ENCODE data around the gene MKRN1. TPM values are rescaled to one million over a fixed set of nuclear protein-coding genes. Genes with fewer than 3 reads are reported as not detected.
"Not testable (repeated sequence)": the region's sequence is repeated elsewhere in the genome, so short reads cannot be mapped to it uniquely, and the experiment has no call there.

Gene MKRN1
- total RNA-seq, 5 donors from 2014 or later (not counting 1 experiment from before 2014, with no cell fraction given) = 108 to 146 (median 137) TPM

- CTCF ChIA-PET = interaction anchor here (0.6 to 0.7 kb wide), 3 partner anchors 27 to 538 kb away, joined by 3 to 7 read pairs (median 5); no protein-coding TSS in a partner anchor
Observed at GRCh38 chr7:140417456-140418155, 61.7 kb downstream of the MKRN1 start.

GRCh38 chr7:140416560-140416959, 62.7 kb downstream of the MKRN1 start:
- POLR2A ChIA-PET = interaction anchor here in 1 of 2 donors (0.7 kb wide), 1 partner anchor 506 kb away, joined by 7 read pairs; no protein-coding TSS in a partner anchor
- peaks cover 0 to 9% (median 7%) of the 10 kb centered on the region in 3 donors for H3K4me1 Mint-ChIP-seq
- H3K27me3 ChIP-seq (replicated peaks in 1 of 2; ENCODE audit: control insufficient read depth in 2 of 2, extremely low read depth in 1 of 2, insufficient read depth in 2 of 2, low read length in 1 of 2) = no peaks in the 10 kb centered on the region

More at GRCh38 chr7:140417456-140418155, 61.7 kb downstream of the MKRN1 start:
- Mint-ChIP-seq H3K36me3 (peaks cover 24% of the 10 kb centered on the region), H3K9me3 (no peaks in the 10 kb centered on the region), H3K4me3 (no peak overlapping the region), H3K4me1 (peaks cover 0 to 9% (median 7%) of the 10 kb centered on the region in 3 donors), H3K27ac (peak overlapping the region in 1 of 2 donors; percentile 25), H3K27me3 (no peaks in the 10 kb centered on the region)
- Histone ChIP-seq H3K4me1 (ENCODE audit: control insufficient read depth in 1 of 2, extremely low read depth in 1 of 2, insufficient read depth in 2 of 2, low read length in 2 of 2) (peaks cover 0 to 6% of the 10 kb centered on the region in 2 experiments), H3K27ac (ENCODE audit: low read length) (no peak overlapping the region), H3K4me3 (ENCODE audit: control insufficient read depth in 1 of 2, extremely low read depth in 1 of 2, low read length in 1 of 2) (no peak overlapping the region), H3K27me3 (replicated peaks in 1 of 2; ENCODE audit: control insufficient read depth in 2 of 2, extremely low read depth in 1 of 2, insufficient read depth in 2 of 2, low read length in 1 of 2) (no peaks in the 10 kb centered on the region), H3K36me3 (ENCODE audit: control insufficient read depth in 2 of 2, extremely low read depth in 1 of 2, insufficient read depth in 1 of 2, low read length in 1 of 2) (peaks cover 2 to 9% of the 10 kb centered on the region in 2 donors), H3K9me3 (no peaks in the 10 kb centered on the region)
- POLR2A ChIA-PET = interaction anchor here (0.6 to 0.7 kb wide), 4 partner anchors 22 to 1095 kb away, joined by 3 to 7 read pairs (median 4); no protein-coding TSS in a partner anchor
- peak; percentile 45 to 69 (median 58) for ATAC-seq (replicated peaks in 1 of 4)
- WGBS (ENCODE audit: insufficient coverage) = 62% methylated on average over 7 of the region's 8 CpGs
- DNase-seq = peak in 2 of 35 experiments; percentile 2 to 8

GRCh38 chr7:140415816-140416215, 63.5 kb downstream of the MKRN1 start:
- H3K27me3 ChIP-seq (replicated peaks in 1 of 2; ENCODE audit: control insufficient read depth in 2 of 2, extremely low read depth in 1 of 2, insufficient read depth in 2 of 2, low read length in 1 of 2); H3K4me3 Mint-ChIP-seq; ATAC-seq (replicated peaks in 1 of 4); H3K9me3 ChIP-seq; H3K36me3 ChIP-seq (ENCODE audit: control insufficient read depth in 2 of 2, extremely low read depth in 1 of 2, insufficient read depth in 1 of 2, low read length in 1 of 2); H3K4me3 ChIP-seq (ENCODE audit: control insufficient read depth in 1 of 2, extremely low read depth in 1 of 2, low read length in 1 of 2); POLR2A ChIA-PET; H3K27ac Mint-ChIP-seq; H3K27me3 Mint-ChIP-seq; DNase-seq; H3K27ac ChIP-seq (ENCODE audit: low read length); H3K4me1 Mint-ChIP-seq; CTCF ChIA-PET; H3K4me1 ChIP-seq (ENCODE audit: control insufficient read depth in 1 of 2, extremely low read depth in 1 of 2, insufficient read depth in 2 of 2, low read length in 2 of 2); H3K9me3 Mint-ChIP-seq: not testable (repeated sequence)
- 92% methylated on average over 5 of the region's 9 CpGs for WGBS (ENCODE audit: insufficient coverage)
- H3K36me3 Mint-ChIP-seq = peaks cover 37% of the 10 kb centered on the region

More at GRCh38 chr7:140416560-140416959, 62.7 kb downstream of the MKRN1 start:
- no peak overlapping the region for H3K27ac Mint-ChIP-seq
- no peak for DNase-seq
- peaks cover 33% of the 10 kb centered on the region for H3K36me3 Mint-ChIP-seq
- no CpG with 5 or more reads among the region's 8 CpGs for WGBS (ENCODE audit: insufficient coverage)
- Histone ChIP-seq H3K4me3 (ENCODE audit: control insufficient read depth in 1 of 2, extremely low read depth in 1 of 2, low read length in 1 of 2) (no peak overlapping the region), H3K4me1 (ENCODE audit: control insufficient read depth in 1 of 2, extremely low read depth in 1 of 2, insufficient read depth in 2 of 2, low read length in 2 of 2) (peaks cover 0 to 6% of the 10 kb centered on the region in 2 experiments), H3K9me3 (no peaks in the 10 kb centered on the region), H3K27ac (ENCODE audit: low read length) (no peak overlapping the region), H3K36me3 (ENCODE audit: control insufficient read depth in 2 of 2, extremely low read depth in 1 of 2, insufficient read depth in 1 of 2, low read length in 1 of 2) (peaks cover 6 to 9% of the 10 kb centered on the region in 2 donors)
- no peaks in the 10 kb centered on the region for H3K27me3 Mint-ChIP-seq
- no peak overlapping the region for H3K4me3 Mint-ChIP-seq
- CTCF ChIA-PET = interaction anchor here (0.7 kb wide), 2 partner anchors 150 to 1398 kb away, joined by 3 to 4 read pairs; no protein-coding TSS in a partner anchor
- no peak for ATAC-seq (replicated peaks in 1 of 4)
- no peaks in the 10 kb centered on the region for H3K9me3 Mint-ChIP-seq

GRCh38 chr7:140415361-140415760, 63.9 kb downstream of the MKRN1 start:
- ChIA-PET CTCF (no interaction called here), POLR2A (no interaction called here)
- no peak overlapping the region for H3K4me3 ChIP-seq (ENCODE audit: control insufficient read depth in 1 of 2, extremely low read depth in 1 of 2, low read length in 1 of 2)
- Mint-ChIP-seq H3K4me1 (peaks cover 0 to 9% (median 7%) of the 10 kb centered on the region in 3 donors), H3K9me3 (no peaks in the 10 kb centered on the region), H3K4me3 (no peak overlapping the region), H3K36me3 (peaks cover 39% of the 10 kb centered on the region), H3K27me3 (no peaks in the 10 kb centered on the region), H3K27ac (no peak overlapping the region)
- no peaks in the 10 kb centered on the region for H3K27me3 ChIP-seq (replicated peaks in 1 of 2; ENCODE audit: control insufficient read depth in 2 of 2, extremely low read depth in 1 of 2, insufficient read depth in 2 of 2, low read length in 1 of 2)
- peaks cover 8 to 9% of the 10 kb centered on the region in 2 donors for H3K36me3 ChIP-seq (ENCODE audit: control insufficient read depth in 2 of 2, extremely low read depth in 1 of 2, insufficient read depth in 1 of 2, low read length in 1 of 2)
- no peaks in the 10 kb centered on the region for H3K9me3 ChIP-seq
- 100% methylated on average over 2 of the region's 3 CpGs for WGBS (ENCODE audit: insufficient coverage)
- peaks cover 0 to 6% of the 10 kb centered on the region in 2 experiments for H3K4me1 ChIP-seq (ENCODE audit: control insufficient read depth in 1 of 2, extremely low read depth in 1 of 2, insufficient read depth in 2 of 2, low read length in 2 of 2)
- no peak overlapping the region for H3K27ac ChIP-seq (ENCODE audit: low read length)
- DNase-seq (no peak), ATAC-seq (replicated peaks in 1 of 4) (no peak)

GRCh38 chr7:140404565-140405065, 74.7 kb downstream of the MKRN1 start:
- Histone ChIP-seq H3K9me3 (no peaks in the 10 kb centered on the region), H3K36me3 (ENCODE audit: control insufficient read depth in 2 of 2, extremely low read depth in 1 of 2, insufficient read depth in 1 of 2, low read length in 1 of 2) (peaks cover 3 to 7% of the 10 kb centered on the region in 2 donors), H3K4me3 (ENCODE audit: control insufficient read depth in 1 of 2, extremely low read depth in 1 of 2, low read length in 1 of 2) (peak overlapping the region; percentile 77 to 97), H3K4me1 (ENCODE audit: control insufficient read depth in 1 of 2, extremely low read depth in 1 of 2, insufficient read depth in 2 of 2, low read length in 2 of 2) (peaks cover 5 to 17% of the 10 kb centered on the region in 2 experiments), H3K27ac (ENCODE audit: low read length) (peak overlapping the region; percentile 76), H3K27me3 (replicated peaks in 1 of 2; ENCODE audit: control insufficient read depth in 2 of 2, extremely low read depth in 1 of 2, insufficient read depth in 2 of 2, low read length in 1 of 2) (no peaks in the 10 kb centered on the region)
- POLR2A ChIA-PET = no interaction called here
- CTCF ChIA-PET = no interaction called here
- no peaks in the 10 kb centered on the region for H3K27me3 Mint-ChIP-seq
- ATAC-seq (replicated peaks in 1 of 4) (no peak), DNase-seq (no peak)
- H3K4me1 Mint-ChIP-seq = peaks cover 27 to 29% (median 28%) of the 10 kb centered on the region in 3 donors
- peak overlapping the region; percentile 98 for H3K27ac Mint-ChIP-seq
- peaks cover 13% of the 10 kb centered on the region for H3K36me3 Mint-ChIP-seq
- no peaks in the 10 kb centered on the region for H3K9me3 Mint-ChIP-seq
- 66% methylated on average over 3 of the region's 3 CpGs for WGBS (ENCODE audit: insufficient coverage)
- H3K4me3 Mint-ChIP-seq = peak overlapping the region; percentile 93 to 100 (median 96)

- ChIA-PET CTCF (interaction anchor here in 1 of 2 donors (0.9 kb wide), 1 partner anchor 73 kb away, joined by 3 read pairs; no protein-coding TSS in a partner anchor), POLR2A (no interaction called here)
- H3K4me3 Mint-ChIP-seq = peak within 1 kb of the TSS; percentile 93 to 100 (median 96)
- peaks cover 27 to 29% (median 28%) of the 10 kb centered on the region in 3 donors for H3K4me1 Mint-ChIP-seq
- WGBS (ENCODE audit: insufficient coverage) = 2% methylated on average over 12 of the region's 22 CpGs
- peaks cover 5 to 17% of the 10 kb centered on the region in 2 experiments for H3K4me1 ChIP-seq (ENCODE audit: control insufficient read depth in 1 of 2, extremely low read depth in 1 of 2, insufficient read depth in 2 of 2, low read length in 2 of 2)
- H3K27me3 Mint-ChIP-seq = no peaks in the 10 kb centered on the region
- ATAC-seq (replicated peaks in 1 of 4) = peak; percentile 85 to 93 (median 90)
- H3K36me3 ChIP-seq (ENCODE audit: control insufficient read depth in 2 of 2, extremely low read depth in 1 of 2, insufficient read depth in 1 of 2, low read length in 1 of 2) = peaks cover 3 to 7% of the 10 kb centered on the region in 2 donors
- peak within 1 kb of the TSS; percentile 76 for H3K27ac ChIP-seq (ENCODE audit: low read length)
- no peaks in the 10 kb centered on the region for H3K9me3 ChIP-seq
- H3K27me3 ChIP-seq (replicated peaks in 1 of 2; ENCODE audit: control insufficient read depth in 2 of 2, extremely low read depth in 1 of 2, insufficient read depth in 2 of 2, low read length in 1 of 2) = no peaks in the 10 kb centered on the region
- peak; percentile 13 to 71 (median 39) for DNase-seq
- H3K9me3 Mint-ChIP-seq = no peaks in the 10 kb centered on the region
- peak within 1 kb of the TSS; percentile 98 for H3K27ac Mint-ChIP-seq
- peak within 1 kb of the TSS; percentile 77 to 97 for H3K4me3 ChIP-seq (ENCODE audit: control insufficient read depth in 1 of 2, extremely low read depth in 1 of 2, low read length in 1 of 2)
- H3K36me3 Mint-ChIP-seq = peaks cover 13% of the 10 kb centered on the region
Observed at GRCh38 chr7:140403878-140404564, 75.3 kb downstream of the MKRN1 start, which contains the start of gene RAB19. RAB19 (plus strand) TSS chr7:140404058; CDS start chr7:140407647, 3,589 bp downstream.
